ENCODE results near the gene LRIG1. TPM values are rescaled to one million over a fixed set of nuclear protein-coding genes. Genes with fewer than 3 reads are reported as not detected.

Gene LRIG1
- total RNA-seq, 1 experiment from 2014 or later: 4.8 TPM

- no peak for DNase-seq (ENCODE audit: low read depth, low spot score)
- in situ Hi-C loops (cut with HindIII; ENCODE audit: low pct_unique_long_range_greater_than_20kb, low sequenced_read_pairs): no loop called here
Observed at GRCh38 chr3:66336333-66336766, 164.5 kb downstream of the LRIG1 start.

- in situ Hi-C loops (cut with HindIII; ENCODE audit: low pct_unique_long_range_greater_than_20kb, low sequenced_read_pairs): no loop called here
- DNase-seq (ENCODE audit: low read depth, low spot score): no peak
Observed at GRCh38 chr3:66335671-66336070, 165.2 kb downstream of the LRIG1 start.

Data from SK-MEL-5 (cell line).